HL-60 (cell line): Measurements from ENCODE around the gene CDHR1.

Experiments
- CTCF ChIP-seq: IDR thresholded peaks from one replicate; pipeline ENCODE4 v1.5.1; 2011; ENCODE audit warnings: low read length, control low read depth, inconsistent platforms; ENCODE audit not compliant: insufficient read depth
- POLR2AphosphoS5 ChIP-seq: IDR thresholded peaks from 2 replicates; pipeline ENCODE4 v1.6.1; 2012; ENCODE audit warnings: low read depth
- SPI1 ChIP-seq: IDR thresholded peaks from 2 replicates; pipeline ENCODE4 v1.6.1; 2012; ENCODE audit warnings: low read depth, mild to moderate bottlenecking, borderline replicate concordance

DNA sequence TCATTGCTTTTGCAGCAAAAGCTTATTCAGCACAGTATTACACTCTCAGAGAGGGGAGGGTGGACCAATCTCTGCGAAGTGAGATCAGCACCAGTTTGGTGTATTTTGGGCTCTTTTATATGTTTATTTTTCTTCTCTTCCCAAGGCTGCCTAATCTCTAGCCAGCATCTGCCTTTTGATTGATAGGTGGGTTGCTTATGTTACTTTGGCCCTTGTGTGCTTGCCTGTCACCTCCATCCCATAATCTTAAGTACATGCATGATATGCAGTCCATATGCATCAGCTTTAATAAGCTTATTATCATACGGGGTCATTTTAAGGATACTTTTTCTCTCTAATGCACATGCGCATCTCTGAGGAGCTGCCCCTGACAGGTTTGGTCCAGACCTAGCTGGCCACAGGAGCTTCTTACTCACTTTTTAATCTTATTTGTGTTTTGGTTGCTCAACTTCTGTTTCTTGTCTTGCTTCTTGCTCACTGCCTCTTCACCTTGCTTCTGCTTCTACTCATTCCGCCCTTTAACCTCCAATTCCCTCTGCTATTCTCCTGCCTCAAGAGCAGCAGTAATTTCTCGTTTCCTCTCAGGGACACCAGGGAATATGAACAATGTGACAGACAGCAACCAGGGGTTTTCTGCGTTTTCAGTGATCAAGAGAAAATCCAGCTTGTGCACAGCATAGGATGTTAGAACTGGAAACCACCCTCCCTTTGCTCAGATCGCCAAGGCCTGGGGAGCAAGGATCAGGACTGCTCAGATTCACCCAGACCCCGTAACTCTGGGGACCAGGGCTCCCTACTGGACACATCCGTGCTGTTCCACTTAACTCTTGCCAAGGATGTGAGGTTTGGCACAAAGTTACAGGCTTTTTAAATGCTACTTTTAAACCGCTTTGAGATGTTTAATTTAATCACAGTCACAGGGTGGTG is 60.5 kb downstream of the CDHR1 start:
- TF ChIP-seq CTCF (no peak), SPI1 (no peak), POLR2AphosphoS5 (no peak)
